ENCODE measurements around the gene CBARP. TPM values are rescaled to one million over a fixed set of nuclear protein-coding genes. Genes with fewer than 3 reads are reported as not detected.

Gene CBARP
- total and polyA plus RNA-seq, 2 donors: 0.09 to 0.37 TPM

GRCh38 chr19:1266129-1266915 lies 28.5 kb upstream of the CBARP start:
- WGBS: 4% methylated on average over 84 of the region's 84 CpGs
- H3K27ac ChIP-seq (ENCODE audit: low read depth in 1 of 2, low read length in 1 of 2): peak overlapping the region in 1 of 2 donors; percentile 32
- peaks cover 59 to 84% of the 10 kb centered on the region in 2 donors for H3K4me1 ChIP-seq (ENCODE audit: control insufficient read depth in 2 of 2, insufficient read depth in 2 of 2, low read length in 2 of 2)

DNA sequence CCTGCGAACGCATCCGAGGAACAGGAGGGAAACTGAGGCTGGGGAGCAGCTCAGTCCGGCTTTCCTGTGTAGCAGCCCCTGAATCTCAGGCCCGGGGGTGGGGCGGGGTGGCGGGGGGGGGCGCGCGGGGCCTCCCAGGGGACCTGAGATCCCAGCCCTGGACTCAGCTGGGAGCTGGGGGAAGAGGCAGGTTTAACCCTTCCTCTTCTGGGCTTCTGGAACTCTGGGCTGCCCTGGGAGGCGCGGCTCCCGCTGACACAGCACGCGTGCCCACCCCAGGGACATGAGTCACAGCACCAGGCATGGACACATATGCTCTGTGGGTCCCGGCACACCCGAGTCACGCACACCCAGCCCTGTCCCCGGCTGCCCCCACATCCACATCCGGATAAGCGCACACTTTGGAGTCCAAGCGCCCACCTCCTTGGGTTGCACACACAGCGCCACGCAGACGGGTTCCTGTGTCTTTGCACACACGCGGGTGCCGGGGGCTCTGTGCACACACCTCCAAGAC lies 27.9 kb upstream of the CBARP start:
- 53% methylated on average over 28 of the region's 28 CpGs for WGBS

More at GRCh38 chr19:1266129-1266915, 28.5 kb upstream of the CBARP start:
- peaks cover 7 to 17% of the 10 kb centered on the region in 2 donors for H3K36me3 ChIP-seq (ENCODE audit: control insufficient read depth in 2 of 2, insufficient read depth in 2 of 2, low read length in 1 of 2)
- H3K4me3 ChIP-seq (ENCODE audit: low read length in 2 of 2): peak overlapping the region; percentile 27 to 55
- peak in 3 of 9 donors; percentile 58 to 70 (median 62) for DNase-seq (ENCODE audit: low read depth in 6 of 9, low spot score in 9 of 9)
- H3K9me3 ChIP-seq (ENCODE audit: control insufficient read depth in 2 of 2, insufficient read depth in 1 of 2, low read length in 1 of 2): peaks cover 0 to 27% of the 10 kb centered on the region in 2 donors
- H3K27me3 ChIP-seq (ENCODE audit: control insufficient read depth in 2 of 2, insufficient read depth in 1 of 2, low read length in 1 of 2): peaks cover 11 to 34% of the 10 kb centered on the region in 2 donors

DNA sequence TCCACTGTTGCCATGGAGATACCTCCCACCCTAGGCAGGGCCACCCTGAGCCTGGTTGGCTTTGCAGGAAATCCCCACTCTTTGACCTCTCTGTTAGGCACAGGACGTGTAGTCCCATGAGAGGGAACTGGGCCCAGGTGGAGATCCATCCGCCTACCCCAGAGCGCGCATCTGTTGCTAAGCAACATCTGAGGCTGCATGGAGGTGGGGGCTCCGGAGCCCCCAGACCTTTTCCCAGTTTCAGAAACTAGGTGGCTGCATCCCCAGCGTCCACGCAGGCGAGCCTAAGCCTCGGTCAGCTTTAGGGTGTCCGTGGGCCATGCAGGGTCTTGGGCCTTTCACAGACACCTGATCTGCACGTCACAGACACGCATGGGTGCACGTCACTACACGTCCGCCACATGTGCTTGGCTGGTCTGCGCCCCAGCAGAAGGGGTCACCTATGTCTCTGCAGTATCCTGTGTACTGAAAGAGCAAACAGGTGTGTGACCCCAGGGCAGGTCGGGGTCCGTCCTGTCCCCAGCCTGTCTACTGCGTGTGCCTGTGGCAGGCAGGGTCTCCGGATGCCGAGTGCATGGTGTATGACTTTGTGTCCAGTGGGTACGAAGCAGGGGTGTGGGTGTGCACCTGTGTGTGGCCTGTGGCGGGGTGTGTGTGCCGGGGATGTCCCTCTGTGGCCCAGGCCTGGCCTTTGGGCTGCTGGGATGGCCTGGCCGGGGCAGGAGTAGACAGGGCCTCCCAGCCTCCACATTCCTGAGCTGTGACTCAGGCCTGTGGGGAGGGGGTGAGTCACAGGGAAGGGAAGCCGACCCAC lies 27.2 kb upstream of the CBARP start:
- DNase-seq (ENCODE audit: low read depth in 6 of 9, low spot score in 9 of 9): no peak
- WGBS: 92% methylated on average over 26 of the region's 26 CpGs
- Histone ChIP-seq H3K4me3 (ENCODE audit: low read length in 2 of 2) (no peak overlapping the region), H3K4me1 (ENCODE audit: control insufficient read depth in 2 of 2, insufficient read depth in 2 of 2, low read length in 2 of 2) (peaks cover 56 to 81% of the 10 kb centered on the region in 2 donors), H3K27me3 (ENCODE audit: control insufficient read depth in 2 of 2, insufficient read depth in 1 of 2, low read length in 1 of 2) (peaks cover 11 to 34% of the 10 kb centered on the region in 2 donors), H3K36me3 (ENCODE audit: control insufficient read depth in 2 of 2, insufficient read depth in 2 of 2, low read length in 1 of 2) (peaks cover 0 to 4% of the 10 kb centered on the region in 2 donors), H3K9me3 (ENCODE audit: control insufficient read depth in 2 of 2, insufficient read depth in 1 of 2, low read length in 1 of 2) (peaks cover 0 to 23% of the 10 kb centered on the region in 2 donors), H3K27ac (ENCODE audit: low read depth in 1 of 2, low read length in 1 of 2) (peak overlapping the region in 1 of 2 donors; percentile 11)

More for the DNA sequence above, 27.9 kb upstream of the CBARP start:
- DNase-seq (ENCODE audit: low read depth in 6 of 9, low spot score in 9 of 9): peak in 1 of 9 donors; percentile 22
- Histone ChIP-seq H3K4me1 (ENCODE audit: control insufficient read depth in 2 of 2, insufficient read depth in 2 of 2, low read length in 2 of 2) (peaks cover 56 to 81% of the 10 kb centered on the region in 2 donors), H3K9me3 (ENCODE audit: control insufficient read depth in 2 of 2, insufficient read depth in 1 of 2, low read length in 1 of 2) (peaks cover 0 to 23% of the 10 kb centered on the region in 2 donors), H3K27me3 (ENCODE audit: control insufficient read depth in 2 of 2, insufficient read depth in 1 of 2, low read length in 1 of 2) (peaks cover 11 to 34% of the 10 kb centered on the region in 2 donors), H3K4me3 (ENCODE audit: low read length in 2 of 2) (peak overlapping the region in 1 of 2 donors; percentile 55), H3K27ac (ENCODE audit: low read depth in 1 of 2, low read length in 1 of 2) (peak overlapping the region in 1 of 2 donors; percentile 32), H3K36me3 (ENCODE audit: control insufficient read depth in 2 of 2, insufficient read depth in 2 of 2, low read length in 1 of 2) (peaks cover under 1 to 10% of the 10 kb centered on the region in 2 donors)

DNA sequence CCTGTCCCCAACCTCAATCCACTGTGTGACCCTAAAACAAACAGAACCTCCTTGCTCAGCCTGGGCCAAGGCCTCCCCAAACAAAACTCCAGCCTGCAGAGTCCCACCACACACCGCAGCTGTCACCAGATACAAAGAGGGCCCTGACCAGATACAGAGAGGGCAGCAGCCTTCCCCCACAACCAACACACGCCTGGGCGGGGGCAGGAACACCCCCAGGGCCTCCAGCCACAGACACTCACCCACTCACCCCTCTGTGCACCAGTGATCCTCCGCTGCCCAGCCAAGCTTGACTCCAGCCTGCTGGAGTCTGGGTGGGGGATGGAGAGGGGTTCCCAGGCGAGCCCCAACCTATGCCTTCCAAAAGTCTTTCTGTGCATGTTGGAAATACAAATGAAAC lies 25.4 kb upstream of the CBARP start:
- Histone ChIP-seq H3K27ac (ENCODE audit: low read depth in 1 of 2, low read length in 1 of 2) (no peak overlapping the region), H3K9me3 (ENCODE audit: control insufficient read depth in 2 of 2, insufficient read depth in 1 of 2, low read length in 1 of 2) (peaks cover 0 to 20% of the 10 kb centered on the region in 2 donors), H3K36me3 (ENCODE audit: control insufficient read depth in 2 of 2, insufficient read depth in 2 of 2, low read length in 1 of 2) (peaks cover 2% of the 10 kb centered on the region in 2 donors), H3K4me1 (ENCODE audit: control insufficient read depth in 2 of 2, insufficient read depth in 2 of 2, low read length in 2 of 2) (peaks cover 61 to 87% of the 10 kb centered on the region in 2 donors), H3K27me3 (ENCODE audit: control insufficient read depth in 2 of 2, insufficient read depth in 1 of 2, low read length in 1 of 2) (peaks cover 11 to 32% of the 10 kb centered on the region in 2 donors), H3K4me3 (ENCODE audit: low read length in 2 of 2) (no peak overlapping the region)
- no peak for DNase-seq (ENCODE audit: low read depth in 6 of 9, low spot score in 9 of 9)
- 84% methylated on average over 5 of the region's 5 CpGs for WGBS

DNA sequence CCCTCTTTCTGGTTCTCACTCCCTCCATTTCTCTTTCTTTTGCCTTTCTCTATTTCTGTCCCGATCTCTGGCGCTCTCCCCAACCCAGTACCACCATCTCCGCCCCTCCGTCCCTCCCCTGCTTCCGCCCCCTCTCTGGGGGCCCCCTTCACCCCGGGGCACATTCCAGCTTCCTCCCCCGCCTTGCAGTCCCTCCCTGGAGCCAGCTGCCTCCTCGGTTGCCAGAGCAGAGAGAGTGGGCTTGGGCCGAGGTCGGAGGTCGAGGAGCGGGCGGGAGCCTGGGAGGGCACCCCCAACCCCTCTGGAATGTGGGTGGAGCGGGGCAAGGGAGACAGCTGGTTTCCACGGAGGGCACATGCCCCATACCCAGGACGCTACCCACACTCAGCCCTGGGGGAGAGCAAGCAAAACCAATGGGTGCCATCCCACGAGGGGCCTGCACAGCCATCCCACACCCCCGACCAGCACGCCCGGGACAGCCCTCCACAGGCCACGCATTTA lies 24.9 kb upstream of the CBARP start:
- H3K4me3 ChIP-seq (ENCODE audit: low read length in 2 of 2): peak overlapping the region in 1 of 2 donors; percentile 13
- DNase-seq (ENCODE audit: low read depth in 6 of 9, low spot score in 9 of 9): peak in 1 of 9 donors; percentile 44
- WGBS: 65% methylated on average over 21 of the region's 21 CpGs

DNA sequence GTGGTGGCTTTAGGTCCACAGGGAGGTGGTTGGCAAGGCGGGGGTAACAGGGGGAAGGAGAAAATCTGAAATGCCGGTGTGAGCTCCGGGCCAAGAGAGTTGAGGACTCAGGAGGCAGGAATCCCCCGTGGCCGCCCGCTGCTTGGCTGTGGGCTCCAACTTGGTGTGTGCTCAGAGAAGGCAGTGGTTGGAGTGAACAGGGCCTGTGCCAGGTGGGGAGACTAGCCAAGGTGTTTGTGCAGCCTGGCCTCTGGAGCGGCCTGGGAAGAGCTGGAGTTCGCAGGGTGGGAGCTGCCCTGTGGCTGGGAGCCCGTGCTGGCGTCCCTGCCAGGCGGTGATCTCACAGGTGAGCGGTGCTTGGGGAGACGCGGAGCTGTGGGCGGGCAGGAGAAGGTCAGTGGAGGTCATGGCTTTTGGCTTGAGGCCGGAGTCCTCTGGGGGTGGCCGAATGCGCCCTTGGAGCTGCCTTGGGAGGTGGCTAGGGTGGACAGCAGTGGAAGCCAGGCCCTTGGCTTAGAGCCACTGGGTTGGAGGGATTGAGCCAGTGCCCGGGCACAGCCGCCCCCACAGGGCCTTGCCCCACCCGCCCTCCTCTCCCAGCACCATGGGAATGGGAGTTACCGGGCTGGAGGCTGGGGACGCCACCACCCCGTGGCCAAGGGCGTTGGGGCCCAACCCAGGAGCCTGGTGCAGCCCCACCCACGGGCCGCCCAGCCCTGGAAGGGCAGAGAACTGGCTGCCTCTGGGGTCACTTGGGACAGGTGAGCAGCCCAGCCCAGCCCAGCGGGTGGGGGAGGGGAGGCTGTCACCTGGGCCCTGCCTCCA lies 24.2 kb upstream of the CBARP start:
- Histone ChIP-seq H3K27me3 (ENCODE audit: control insufficient read depth in 2 of 2, insufficient read depth in 1 of 2, low read length in 1 of 2) (peaks cover 11 to 21% of the 10 kb centered on the region in 2 donors), H3K4me3 (ENCODE audit: low read length in 2 of 2) (peak overlapping the region; percentile 65 to 72), H3K4me1 (ENCODE audit: control insufficient read depth in 2 of 2, insufficient read depth in 2 of 2, low read length in 2 of 2) (peaks cover 49 to 84% of the 10 kb centered on the region in 2 donors), H3K36me3 (ENCODE audit: control insufficient read depth in 2 of 2, insufficient read depth in 2 of 2, low read length in 1 of 2) (peaks cover 11 to 14% of the 10 kb centered on the region in 2 donors), H3K27ac (ENCODE audit: low read depth in 1 of 2, low read length in 1 of 2) (peak overlapping the region; percentile 88 to 89), H3K9me3 (ENCODE audit: control insufficient read depth in 2 of 2, insufficient read depth in 1 of 2, low read length in 1 of 2) (peaks cover 0 to 16% of the 10 kb centered on the region in 2 donors)
- DNase-seq (ENCODE audit: low read depth in 6 of 9, low spot score in 9 of 9): no peak
- 60% methylated on average over 28 of the region's 28 CpGs for WGBS

More for the DNA sequence above, 24.9 kb upstream of the CBARP start:
- Histone ChIP-seq H3K9me3 (ENCODE audit: control insufficient read depth in 2 of 2, insufficient read depth in 1 of 2, low read length in 1 of 2) (peaks cover 0 to 16% of the 10 kb centered on the region in 2 donors), H3K36me3 (ENCODE audit: control insufficient read depth in 2 of 2, insufficient read depth in 2 of 2, low read length in 1 of 2) (peaks cover 5 to 7% of the 10 kb centered on the region in 2 donors), H3K27me3 (ENCODE audit: control insufficient read depth in 2 of 2, insufficient read depth in 1 of 2, low read length in 1 of 2) (peaks cover 11 to 27% of the 10 kb centered on the region in 2 donors), H3K4me1 (ENCODE audit: control insufficient read depth in 2 of 2, insufficient read depth in 2 of 2, low read length in 2 of 2) (peaks cover 56 to 87% of the 10 kb centered on the region in 2 donors), H3K27ac (ENCODE audit: low read depth in 1 of 2, low read length in 1 of 2) (peak overlapping the region; percentile 88 to 89)

GRCh38 chr19:1261538-1261797 lies 23.7 kb upstream of the CBARP start:
- WGBS: 5% methylated on average over 14 of the region's 14 CpGs
- Histone ChIP-seq H3K9me3 (ENCODE audit: control insufficient read depth in 2 of 2, insufficient read depth in 1 of 2, low read length in 1 of 2) (peaks cover 0 to 18% of the 10 kb centered on the region in 2 donors), H3K36me3 (ENCODE audit: control insufficient read depth in 2 of 2, insufficient read depth in 2 of 2, low read length in 1 of 2) (peaks cover 17 to 19% of the 10 kb centered on the region in 2 donors), H3K27ac (ENCODE audit: low read depth in 1 of 2, low read length in 1 of 2) (peak overlapping the region; percentile 88 to 89), H3K4me1 (ENCODE audit: control insufficient read depth in 2 of 2, insufficient read depth in 2 of 2, low read length in 2 of 2) (peaks cover 44 to 79% of the 10 kb centered on the region in 2 donors), H3K27me3 (ENCODE audit: control insufficient read depth in 2 of 2, insufficient read depth in 1 of 2, low read length in 1 of 2) (peaks cover 7 to 15% of the 10 kb centered on the region in 2 donors), H3K4me3 (ENCODE audit: low read length in 2 of 2) (peak overlapping the region; percentile 65 to 72)
- DNase-seq (ENCODE audit: low read depth in 6 of 9, low spot score in 9 of 9): no peak
